Myocyte (in vitro differentiated cells): ENCODE results near the gene UTP25. TPM values are rescaled to one million over a fixed set of nuclear protein-coding genes. Genes with fewer than 3 reads are reported as not detected.
A peak's percentile ranks its signal among the peaks of the same experiment; 100 is the strongest.

Source experiments
- DNase-seq: peaks from one replicate; pipeline ENCODE4 v3.0.0-alpha.2; 2012; ENCODE audit warnings: low read depth
- total RNA-seq: library from RNA; depleted of rRNA; stranded (reverse); fragments of >200 nt; gene quantifications from 2 replicates; pipeline ENCODE4 v1.2.3, GENCODE V29; 2014

UTP25 gene
- total RNA-seq, 1 donor from 2014 or later: 6.8 TPM

DNA sequence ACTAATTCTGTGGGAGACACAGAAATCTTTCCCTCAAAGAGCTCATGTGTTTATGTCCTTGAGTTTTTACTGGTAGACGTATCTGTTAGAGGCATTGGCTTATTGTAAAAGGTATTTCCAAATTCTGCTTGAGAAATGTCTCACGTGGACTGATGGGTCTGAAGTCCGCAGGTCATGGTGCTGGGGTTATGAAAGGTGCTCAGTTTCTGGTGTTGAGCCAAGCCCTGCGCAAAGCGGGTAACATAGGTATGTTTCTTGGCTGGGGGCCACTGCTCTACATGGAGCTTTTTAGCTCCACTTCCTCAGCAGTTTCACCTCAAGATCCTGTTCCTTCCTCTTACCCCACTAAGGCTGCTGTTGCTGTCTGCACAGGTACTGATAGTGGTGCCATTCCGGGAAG lies 10.8 kb downstream of the UTP25 start:
- no peak for DNase-seq

DNA sequence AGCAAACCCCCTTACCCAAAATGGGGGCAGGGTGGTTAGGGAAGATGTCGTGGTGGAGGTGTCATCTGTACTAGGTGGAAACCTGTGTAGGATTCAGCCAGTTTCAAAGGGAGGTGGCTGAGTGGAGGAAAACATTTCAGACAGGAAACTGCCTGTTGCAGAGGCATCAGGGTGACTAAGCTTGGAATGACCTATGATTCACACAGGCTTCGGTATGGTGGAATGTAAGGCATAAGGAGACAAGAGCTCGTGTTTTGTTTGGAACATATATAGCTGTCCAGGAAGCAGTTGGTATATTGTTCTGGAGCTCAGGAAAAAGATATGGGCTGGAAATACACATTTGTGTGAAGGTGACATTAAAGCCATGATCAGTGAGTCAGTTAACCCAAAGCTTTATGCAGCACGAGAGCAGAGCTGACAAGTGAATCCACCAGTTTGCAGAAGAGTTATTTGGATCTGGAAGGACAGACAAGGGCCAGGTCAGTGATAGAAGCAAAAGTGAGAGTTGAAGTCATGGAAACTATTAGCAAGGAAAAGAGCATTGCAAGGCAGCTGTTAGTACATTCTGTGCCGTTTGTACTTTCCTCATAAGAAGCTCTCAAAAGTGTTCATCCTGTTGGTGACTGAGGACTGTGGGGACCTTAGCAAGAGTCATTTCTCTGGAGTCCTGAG lies 12.2 kb downstream of the UTP25 start:
- DNase-seq: peak; percentile 73

GRCh38 chr1:209840611-209841010 lies 12.8 kb downstream of the UTP25 start:
- DNase-seq: no peak

DNA sequence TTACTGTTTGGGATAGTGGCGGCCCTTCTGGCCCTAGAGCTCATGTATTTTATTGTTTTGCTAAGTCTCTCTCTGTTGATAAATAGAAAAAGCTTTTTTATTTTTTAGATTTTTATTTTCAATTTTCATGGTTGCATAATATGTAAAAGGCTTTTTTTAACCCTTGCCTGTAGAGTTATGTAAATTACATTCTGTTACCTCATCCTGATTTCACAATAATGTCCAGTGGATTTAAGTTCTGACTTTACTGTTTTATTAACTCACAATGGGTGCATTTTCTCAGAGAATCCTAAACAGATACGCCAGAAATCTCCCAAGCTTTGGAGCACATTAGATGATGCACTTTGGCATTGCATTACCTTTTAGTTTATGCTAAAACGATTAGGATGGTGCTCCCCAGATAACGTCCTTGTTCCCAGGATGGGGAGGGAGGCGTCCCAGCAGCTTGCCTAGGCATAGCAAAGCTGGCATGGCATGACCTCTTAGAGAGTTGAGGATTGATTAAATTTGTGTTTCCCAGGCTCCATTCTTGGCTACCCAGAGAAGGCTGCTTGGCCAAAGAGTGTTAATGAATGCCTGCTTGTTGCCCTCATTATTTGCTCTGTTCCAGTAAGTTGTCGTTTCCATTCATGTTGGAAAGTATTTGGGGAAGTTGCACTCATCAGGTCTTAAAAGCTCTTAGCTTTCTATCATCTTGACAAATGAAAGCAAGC lies 17.1 kb downstream of the UTP25 start:
- DNase-seq: no peak

GRCh38 chr1:209845408-209845725 lies 17.6 kb downstream of the UTP25 start:
- DNase-seq: no peak

- DNase-seq: no peak
Observed at GRCh38 chr1:209849388-209849787, 21.6 kb downstream of the UTP25 start.

- peak; percentile 26 for DNase-seq
Observed at GRCh38 chr1:209850342-209850979, 22.7 kb downstream of the UTP25 start.

DNA sequence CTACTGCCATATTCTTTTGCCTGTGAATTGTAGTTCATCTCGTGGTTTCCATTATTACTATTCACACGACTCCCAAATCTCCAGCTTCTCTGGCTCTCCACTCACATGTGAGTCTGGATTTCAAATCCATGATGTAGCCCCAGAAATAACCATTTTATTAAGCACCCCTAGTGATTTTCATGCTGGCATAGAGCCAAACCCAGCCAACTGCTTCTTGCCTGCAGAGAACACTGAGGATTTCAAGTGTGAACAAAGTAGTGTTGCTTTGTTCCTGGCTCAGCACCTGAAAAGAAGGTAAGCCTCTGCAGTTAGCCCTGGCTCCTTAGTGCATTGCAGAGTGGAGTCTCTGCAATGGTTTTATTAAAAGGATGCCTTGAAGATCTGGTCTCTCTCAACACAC lies 25.9 kb downstream of the UTP25 start:
- no peak for DNase-seq

DNA sequence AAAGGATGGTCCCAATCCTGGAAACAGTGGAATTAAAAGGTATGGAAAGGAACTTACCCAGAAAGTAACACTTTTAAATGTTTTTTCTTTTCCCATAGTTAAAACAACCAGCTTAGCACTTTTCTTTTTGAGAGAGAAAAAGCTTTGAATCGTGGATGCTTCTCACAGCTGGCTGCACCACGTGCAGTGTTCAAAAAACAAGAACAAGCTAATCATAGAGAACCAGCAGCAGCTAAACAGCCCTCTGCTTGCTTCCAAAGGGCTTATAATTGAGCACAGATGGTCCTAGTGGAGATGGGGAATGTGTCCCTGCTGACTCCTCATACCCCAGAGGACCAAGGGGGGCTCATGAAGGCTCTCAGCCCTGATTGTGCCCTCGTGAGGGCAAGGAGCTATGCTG lies 26.4 kb downstream of the UTP25 start:
- DNase-seq: no peak

GRCh38 chr1:209855006-209855405 lies 27.2 kb downstream of the UTP25 start:
- DNase-seq: no peak

GRCh38 chr1:209855623-209856022 lies 27.9 kb downstream of the UTP25 start:
- no peak for DNase-seq

GRCh38 chr1:209858561-209859103 lies 30.9 kb downstream of the UTP25 start:
- no peak for DNase-seq

DNA sequence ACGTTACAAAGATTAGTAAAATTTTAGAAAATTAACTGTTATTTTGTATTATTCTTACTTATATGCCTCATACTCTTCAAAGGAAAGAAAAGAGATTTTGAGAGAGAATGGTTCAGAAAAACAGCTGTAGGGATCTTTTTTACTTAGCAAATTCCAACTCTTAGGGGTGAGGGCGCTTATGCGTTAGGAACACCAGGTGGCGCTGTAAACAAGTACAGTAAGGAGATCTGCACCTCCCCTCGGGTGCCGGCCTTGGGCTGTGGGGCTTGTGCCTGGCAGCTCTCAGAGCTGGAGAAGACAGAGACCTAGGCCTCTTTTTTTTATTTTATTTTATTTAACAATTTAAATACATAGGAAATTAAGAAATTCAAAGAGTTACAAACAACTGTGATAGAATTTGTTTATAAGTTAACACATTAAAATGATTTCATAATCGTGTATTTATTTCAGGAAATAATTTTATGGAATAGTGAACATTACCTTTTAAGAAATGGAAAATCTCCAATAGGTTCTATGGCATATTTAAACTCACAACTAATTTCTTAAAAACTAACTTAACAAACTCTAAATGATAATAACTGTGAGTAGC lies 32.6 kb downstream of the UTP25 start:
- peak; percentile 88 for DNase-seq

DNA sequence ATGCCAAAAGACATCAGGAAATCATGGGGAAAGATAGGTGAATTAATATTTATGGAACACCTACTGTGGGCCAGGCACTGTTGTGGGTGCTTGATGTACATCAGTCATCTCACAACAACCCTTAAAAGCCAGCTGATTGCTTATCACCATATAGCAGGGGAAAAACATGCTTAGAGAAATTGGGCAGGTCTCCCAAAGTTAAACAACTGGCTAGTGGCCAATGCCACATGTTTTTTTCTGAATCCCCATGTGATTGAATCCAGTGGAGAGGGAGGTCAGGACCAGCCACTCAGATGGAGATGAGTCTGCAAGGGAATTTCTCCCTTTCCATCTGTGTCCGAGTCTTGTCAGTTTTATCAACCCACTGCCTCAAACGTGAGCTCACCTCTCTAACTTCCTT lies 33.5 kb downstream of the UTP25 start:
- DNase-seq: no peak

- peak; percentile 23 for DNase-seq
Observed at GRCh38 chr1:209862391-209863356, 34.9 kb downstream of the UTP25 start.

DNA sequence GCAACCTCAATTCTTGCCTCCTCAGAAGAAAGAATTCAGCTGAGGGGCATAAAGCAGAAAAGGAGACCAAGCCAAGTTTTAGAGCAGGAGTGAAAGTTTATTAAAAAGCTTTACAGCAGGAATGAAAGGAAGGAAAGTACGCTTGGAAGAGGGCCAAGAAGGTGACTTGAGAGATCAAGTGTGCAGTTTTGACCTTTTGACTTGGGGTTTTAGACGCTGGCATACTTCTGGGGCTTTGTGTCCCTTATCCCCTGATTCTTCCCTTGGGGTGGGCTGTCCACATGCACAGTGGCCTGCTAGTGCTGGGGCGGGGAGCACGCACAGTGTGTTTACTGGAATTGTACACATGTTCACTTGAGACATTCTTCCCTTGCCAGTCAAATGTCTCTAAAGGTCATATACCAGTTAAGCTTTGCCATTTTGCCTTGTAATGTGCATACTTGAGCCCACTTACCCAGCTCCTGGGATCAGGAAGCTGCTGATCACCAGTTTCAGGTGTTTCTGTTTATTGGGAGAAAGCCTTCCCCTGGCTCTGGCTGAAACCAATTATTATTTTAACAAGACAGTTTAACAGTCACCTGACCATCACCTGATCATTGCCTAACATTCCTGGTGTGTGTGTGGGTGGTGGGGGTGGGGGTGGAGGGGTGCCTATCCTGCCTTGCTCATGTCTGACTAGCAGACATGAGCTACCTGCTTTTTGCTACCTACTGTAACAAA lies 36.2 kb downstream of the UTP25 start:
- no peak for DNase-seq

DNA sequence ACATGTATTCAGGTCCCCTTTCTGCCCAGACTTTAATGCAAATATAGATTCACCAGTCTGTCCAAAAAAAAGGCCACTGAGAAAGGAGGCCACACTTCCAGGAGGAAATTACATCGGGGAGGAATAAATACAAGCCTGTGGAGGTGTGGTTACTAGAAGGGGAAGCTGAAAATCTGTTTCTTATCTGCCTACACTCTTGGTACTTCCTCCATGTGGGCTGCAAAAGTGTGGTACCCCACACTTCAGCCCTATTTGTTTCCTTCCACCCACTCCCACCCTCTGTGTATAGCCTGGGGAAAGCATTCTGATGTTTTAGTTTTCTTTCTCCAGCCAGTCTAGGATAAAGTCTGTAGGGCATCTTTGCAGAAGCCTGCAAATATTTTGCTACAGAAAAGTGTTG lies 38.4 kb downstream of the UTP25 start:
- DNase-seq: no peak

DNA sequence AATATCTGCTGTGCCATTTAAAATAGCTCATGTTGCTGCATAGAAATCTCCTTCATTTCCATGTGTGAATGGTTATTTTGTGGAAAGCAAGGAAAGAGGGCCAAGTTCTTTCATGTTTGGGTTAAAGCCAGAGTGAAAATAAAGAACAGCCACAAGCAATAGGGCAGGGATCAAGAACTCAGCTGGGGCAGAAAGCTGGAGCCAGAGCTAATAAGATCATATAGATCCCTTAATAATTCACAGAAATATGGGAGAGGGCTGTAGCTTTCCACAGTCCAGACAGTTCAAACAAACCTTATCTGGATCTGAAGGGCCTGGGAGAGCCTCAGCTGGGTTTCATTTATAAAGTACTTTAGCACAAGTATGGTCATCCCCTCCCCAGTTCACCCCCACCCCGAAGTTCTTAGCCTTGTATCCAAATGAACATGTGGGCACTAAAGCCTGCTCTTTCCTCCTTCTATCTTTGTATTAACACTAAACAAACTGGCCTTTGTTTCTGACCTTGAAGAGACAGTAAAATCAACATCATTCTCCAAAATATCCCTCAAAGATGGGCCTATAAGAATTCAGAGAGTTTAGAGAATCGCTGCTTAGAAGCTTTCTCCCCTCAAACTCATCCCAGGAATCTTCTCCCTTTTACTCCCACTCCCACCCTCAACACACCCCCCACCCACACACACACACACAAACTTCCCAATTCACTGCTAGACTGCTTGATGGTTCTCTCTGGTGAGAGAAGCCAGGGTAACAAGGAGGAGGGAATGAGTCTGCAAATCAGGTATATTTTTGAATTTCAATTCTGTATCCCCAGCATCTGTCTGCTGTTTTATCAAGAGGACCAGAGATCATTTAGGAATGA lies 41.7 kb downstream of the UTP25 start:
- no peak for DNase-seq

DNA sequence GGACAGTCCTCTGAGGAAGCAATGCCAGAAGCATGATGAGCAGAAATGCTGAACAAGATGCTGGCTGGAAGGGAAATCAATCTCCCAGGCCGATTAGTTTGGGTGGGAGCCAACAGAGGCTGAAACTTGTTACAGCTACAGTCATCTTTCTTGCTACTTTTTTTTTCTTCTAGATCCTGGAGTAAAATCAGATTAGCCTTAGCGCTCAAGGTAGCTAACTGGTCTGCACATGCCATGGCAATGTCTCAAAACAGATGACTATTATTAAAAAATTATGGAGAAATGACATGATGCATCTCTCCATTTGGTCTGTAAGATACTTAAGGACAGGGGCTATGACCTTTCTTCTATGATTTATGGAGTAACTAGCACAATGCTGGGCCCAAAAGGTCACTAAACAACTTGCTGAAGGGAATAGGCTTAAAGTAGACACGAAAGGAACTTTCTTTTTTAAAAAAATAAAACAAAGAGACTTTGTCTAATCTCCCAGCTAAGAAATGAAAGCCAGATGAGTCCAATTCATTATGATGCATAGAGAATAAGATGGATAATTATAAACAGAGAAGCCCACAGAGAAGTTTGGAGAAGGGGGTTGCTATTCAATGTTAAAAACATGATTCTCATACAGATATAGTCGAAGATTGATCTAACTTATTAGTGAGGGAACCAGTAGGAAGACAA lies 42.5 kb downstream of the UTP25 start:
- DNase-seq: no peak
